ENCODE measurements around the gene CFAP69. TPM values are rescaled to one million over a fixed set of nuclear protein-coding genes. Genes with fewer than 3 reads are reported as not detected.
A peak's percentile ranks its signal among the peaks of the same experiment; 100 is the strongest.

The CFAP69 gene
- total RNA-seq, 2 donors from 2014 or later, result 3.8 to 14.0 TPM

DNA sequence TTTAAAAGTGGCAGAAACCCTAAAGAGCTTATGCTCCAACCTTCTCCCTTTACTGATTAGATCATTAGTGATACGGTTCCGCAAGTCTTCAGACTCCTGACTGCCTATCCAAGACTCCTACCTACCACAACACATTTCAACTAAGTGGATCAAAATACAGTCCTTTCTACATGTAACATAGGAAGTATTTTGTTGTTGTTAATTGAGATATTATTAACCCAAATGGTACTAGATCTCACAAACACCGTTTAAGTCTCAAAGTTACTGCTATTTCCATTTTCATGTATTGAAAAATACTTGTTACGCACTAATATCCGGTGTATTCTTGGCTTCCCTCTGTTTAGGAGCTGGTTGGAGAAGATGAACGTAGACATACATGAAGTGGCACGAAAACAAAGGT is 75.0 kb downstream of the CFAP69 start:
- H3K4me1 ChIP-seq (ENCODE audit: control insufficient read depth in 1 of 2, low read depth in 2 of 2), result peaks cover 0 to 8% of the 10 kb centered on the region in 2 donors
- no peaks in the 10 kb centered on the region for H3K9me3 ChIP-seq
- no peaks in the 10 kb centered on the region for H3K27me3 ChIP-seq (replicated peaks; ENCODE audit: insufficient read depth)
- DNase-seq (ENCODE audit: low spot score) (no peak), ATAC-seq (ENCODE audit: insufficient number of reproducible peaks, low FRiP score, low read depth) (no peak)
- H3K27ac ChIP-seq, result no peak overlapping the region
- H3K4me3 ChIP-seq, result no peak overlapping the region
- no peaks in the 10 kb centered on the region for H3K36me3 ChIP-seq
- TF ChIP-seq, protein P1, sequence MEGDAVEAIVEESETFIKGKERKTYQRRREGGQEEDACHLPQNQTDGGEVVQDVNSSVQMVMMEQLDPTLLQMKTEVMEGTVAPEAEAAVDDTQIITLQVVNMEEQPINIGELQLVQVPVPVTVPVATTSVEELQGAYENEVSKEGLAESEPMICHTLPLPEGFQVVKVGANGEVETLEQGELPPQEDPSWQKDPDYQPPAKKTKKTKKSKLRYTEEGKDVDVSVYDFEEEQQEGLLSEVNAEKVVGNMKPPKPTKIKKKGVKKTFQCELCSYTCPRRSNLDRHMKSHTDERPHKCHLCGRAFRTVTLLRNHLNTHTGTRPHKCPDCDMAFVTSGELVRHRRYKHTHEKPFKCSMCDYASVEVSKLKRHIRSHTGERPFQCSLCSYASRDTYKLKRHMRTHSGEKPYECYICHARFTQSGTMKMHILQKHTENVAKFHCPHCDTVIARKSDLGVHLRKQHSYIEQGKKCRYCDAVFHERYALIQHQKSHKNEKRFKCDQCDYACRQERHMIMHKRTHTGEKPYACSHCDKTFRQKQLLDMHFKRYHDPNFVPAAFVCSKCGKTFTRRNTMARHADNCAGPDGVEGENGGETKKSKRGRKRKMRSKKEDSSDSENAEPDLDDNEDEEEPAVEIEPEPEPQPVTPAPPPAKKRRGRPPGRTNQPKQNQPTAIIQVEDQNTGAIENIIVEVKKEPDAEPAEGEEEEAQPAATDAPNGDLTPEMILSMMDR (IDR thresholded peaks at IDR 0.05), result no peak

DNA sequence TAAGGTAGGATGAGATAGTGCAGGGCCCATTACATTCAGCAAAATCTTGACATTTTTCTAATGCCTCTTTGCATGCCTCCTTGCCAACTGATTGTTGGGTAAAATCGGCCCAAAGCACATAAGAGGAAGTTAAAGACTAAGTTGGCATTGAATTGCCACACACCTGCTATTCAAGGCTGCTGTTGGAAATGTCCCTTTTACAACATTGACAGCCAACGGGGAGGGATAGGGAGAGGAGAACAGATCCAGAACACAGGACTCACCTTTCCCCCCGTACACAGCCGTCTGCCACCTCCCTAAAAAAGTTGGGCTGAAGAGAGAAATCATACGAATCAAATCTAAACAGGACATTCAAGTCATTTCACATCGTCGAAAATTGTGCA is 75.4 kb downstream of the CFAP69 start:
- no peaks in the 10 kb centered on the region for H3K9me3 ChIP-seq
- ATAC-seq (ENCODE audit: insufficient number of reproducible peaks, low FRiP score, low read depth) (no peak), DNase-seq (ENCODE audit: low spot score) (no peak)
- H3K4me1 ChIP-seq (ENCODE audit: control insufficient read depth in 1 of 2, low read depth in 2 of 2), result peaks cover 0 to 8% of the 10 kb centered on the region in 2 donors
- no peak overlapping the region for H3K4me3 ChIP-seq
- TF ChIP-seq, protein P1 (IDR thresholded peaks at IDR 0.05), result no peak
- no peaks in the 10 kb centered on the region for H3K27me3 ChIP-seq (replicated peaks; ENCODE audit: insufficient read depth)
- no peak overlapping the region for H3K27ac ChIP-seq
- no peaks in the 10 kb centered on the region for H3K36me3 ChIP-seq

DNA sequence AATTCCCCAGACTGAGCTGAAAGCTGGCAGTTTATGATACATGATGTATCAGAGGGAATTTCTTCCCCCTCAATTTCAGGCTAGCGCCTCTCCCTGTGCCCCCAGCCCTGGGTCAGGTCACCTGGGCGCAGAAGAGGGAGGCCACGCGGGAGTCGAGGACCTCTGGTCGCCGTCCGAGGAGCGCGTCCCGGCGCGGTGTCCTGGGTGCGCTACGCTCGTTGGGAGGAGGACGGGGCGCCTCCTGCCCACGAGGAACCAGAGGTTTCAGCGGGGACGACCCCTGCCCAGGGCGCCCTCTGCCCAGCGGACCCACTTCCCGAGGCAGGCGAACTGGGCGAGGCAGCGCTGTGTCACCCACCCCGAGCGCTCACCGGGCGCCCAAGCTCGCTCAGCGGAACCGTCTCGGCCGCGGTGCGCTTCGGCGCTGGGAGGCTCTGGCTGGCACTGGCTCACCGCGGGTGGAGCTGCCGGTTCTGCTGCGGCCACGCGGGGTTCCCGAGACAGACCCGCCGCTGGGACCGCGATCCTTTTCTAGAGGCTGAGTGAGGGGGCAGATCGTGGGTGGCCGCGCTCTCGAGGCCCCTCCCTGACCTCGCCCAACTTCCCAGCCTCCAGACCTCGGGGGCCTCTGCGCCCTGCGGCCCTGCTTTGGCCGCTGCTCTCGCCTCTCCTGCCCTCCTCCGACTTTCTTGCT is 76.0 kb downstream of the CFAP69 start, which contains the start of gene FAM237B:
TSS of gene FAM237B (minus strand) at position 504 of the 694 bp plus-strand sequence. CDS start 1,556 bp downstream, outside the sequence.
- H3K27me3 ChIP-seq (replicated peaks; ENCODE audit: insufficient read depth), result no peaks in the 10 kb centered on the region
- ATAC-seq (ENCODE audit: insufficient number of reproducible peaks, low FRiP score, low read depth) (no peak), DNase-seq (ENCODE audit: low spot score) (no peak)
- H3K27ac ChIP-seq, result no peak within 1 kb of the TSS
- peaks cover 0 to 8% of the 10 kb centered on the region in 2 donors for H3K4me1 ChIP-seq (ENCODE audit: control insufficient read depth in 1 of 2, low read depth in 2 of 2)
- peak within 1 kb of the TSS; percentile 35 for H3K4me3 ChIP-seq
- TF ChIP-seq, protein P1 (IDR thresholded peaks at IDR 0.05), result no peak
- H3K36me3 ChIP-seq, result no peaks in the 10 kb centered on the region
- no peaks in the 10 kb centered on the region for H3K9me3 ChIP-seq

DNA sequence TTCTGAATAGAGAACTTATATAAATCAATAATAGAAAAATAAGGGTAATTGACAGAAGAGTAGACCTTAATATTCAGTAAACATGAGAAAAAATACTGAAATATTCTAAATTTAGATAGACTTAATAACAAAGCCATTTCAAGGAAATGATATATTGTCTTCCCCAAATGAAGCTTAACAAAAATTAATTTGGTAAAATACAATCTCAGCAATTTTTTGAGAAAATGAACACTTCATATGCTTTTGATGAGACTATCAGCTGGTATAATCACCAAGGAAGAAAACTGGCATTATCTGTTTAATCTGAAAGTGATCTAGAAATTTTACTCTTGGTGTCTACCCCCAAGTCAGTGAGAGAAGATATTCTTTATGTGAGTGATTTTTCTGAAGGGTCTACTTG is 77.9 kb downstream of the CFAP69 start:
- no peaks in the 10 kb centered on the region for H3K36me3 ChIP-seq
- no peak overlapping the region for H3K4me3 ChIP-seq
- ATAC-seq (ENCODE audit: insufficient number of reproducible peaks, low FRiP score, low read depth) (no peak), DNase-seq (ENCODE audit: low spot score) (no peak)
- TF ChIP-seq, protein P1 (IDR thresholded peaks at IDR 0.05), result no peak
- H3K4me1 ChIP-seq (ENCODE audit: control insufficient read depth in 1 of 2, low read depth in 2 of 2), result peaks cover 0 to 8% of the 10 kb centered on the region in 2 donors
- H3K9me3 ChIP-seq, result no peaks in the 10 kb centered on the region
- no peak overlapping the region for H3K27ac ChIP-seq
- H3K27me3 ChIP-seq (replicated peaks; ENCODE audit: insufficient read depth), result no peaks in the 10 kb centered on the region

DNA sequence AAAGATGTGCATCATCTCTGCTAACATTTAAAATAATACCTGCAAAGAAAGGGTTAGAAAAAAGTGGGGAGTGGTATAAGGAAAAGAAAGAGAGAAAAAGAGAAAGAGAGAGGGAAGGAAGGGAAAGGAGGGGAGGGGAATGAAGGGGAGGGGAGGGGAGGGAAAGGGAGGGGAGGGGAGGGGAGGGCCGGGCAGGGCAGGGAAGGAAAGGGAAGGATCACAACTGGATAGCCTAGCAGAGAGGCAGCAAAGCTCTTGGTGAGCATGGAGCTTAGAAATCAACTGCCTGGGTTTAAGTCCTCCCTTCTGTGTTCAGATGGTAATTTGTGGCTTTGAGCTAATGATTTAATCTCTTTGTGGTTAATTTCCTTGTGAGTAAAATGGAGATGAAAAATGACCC is 81.5 kb downstream of the CFAP69 start:
- H3K4me1 ChIP-seq (ENCODE audit: control insufficient read depth in 1 of 2, low read depth in 2 of 2), result no peaks in the 10 kb centered on the region
- TF ChIP-seq, protein P1 (IDR thresholded peaks at IDR 0.05), result no peak
- H3K9me3 ChIP-seq, result no peaks in the 10 kb centered on the region
- no peaks in the 10 kb centered on the region for H3K36me3 ChIP-seq
- H3K27me3 ChIP-seq (replicated peaks; ENCODE audit: insufficient read depth), result no peaks in the 10 kb centered on the region
- no peak overlapping the region for H3K4me3 ChIP-seq
- DNase-seq (ENCODE audit: low spot score), result no peak
- H3K27ac ChIP-seq, result no peak overlapping the region
- no peak for ATAC-seq (ENCODE audit: insufficient number of reproducible peaks, low FRiP score, low read depth)
